ENCODE results near the gene CALCB. TPM values are rescaled to one million over a fixed set of nuclear protein-coding genes. Genes with fewer than 3 reads are reported as not detected.

The CALCB gene
- total RNA-seq, 2 donors from 2014 or later, result not detected

DNA sequence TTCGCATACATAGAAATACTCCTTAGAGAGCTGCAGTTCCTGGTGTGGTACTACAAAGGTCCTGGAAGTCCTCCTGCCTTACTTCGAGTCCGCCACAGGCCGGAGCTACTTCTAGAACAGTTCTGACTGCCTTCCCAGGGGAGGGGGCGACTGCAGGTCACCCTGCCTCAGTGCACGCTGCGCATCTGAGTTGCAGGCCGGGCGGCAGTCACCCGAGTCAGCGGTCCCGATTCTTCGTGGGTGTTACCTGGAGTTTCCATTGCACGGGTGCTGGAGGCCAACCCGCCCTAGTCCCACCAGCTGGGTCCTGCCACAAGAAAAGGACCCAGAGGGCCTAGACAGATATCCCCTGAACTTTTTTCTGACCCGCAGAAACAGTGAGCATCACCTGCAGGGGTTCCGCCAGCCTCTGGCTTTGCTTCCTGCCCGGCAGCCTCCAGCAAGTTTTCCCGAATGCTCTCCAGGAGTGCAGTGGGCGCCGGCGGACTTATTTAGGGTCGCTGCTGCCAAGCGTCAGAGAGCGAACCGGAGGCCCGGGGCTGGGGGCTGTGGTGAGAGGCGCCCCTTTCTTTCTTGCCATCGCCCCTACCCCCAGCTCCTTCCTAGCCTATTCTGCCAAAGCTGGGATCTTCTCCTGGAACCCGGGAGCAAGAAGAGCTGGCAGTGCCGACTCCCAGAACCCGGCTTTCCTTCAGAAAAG, 1.7 kb upstream of the CALCB start:
- Histone ChIP-seq H3K9me3 (peaks cover 0 to 7% of the 10 kb centered on the region in 2 donors), H3K27me3 (no peaks in the 10 kb centered on the region)

GRCh38 chr11:15072551-15073143, 746 bp upstream of the CALCB start:
- H3K27me3 ChIP-seq, result no peaks in the 10 kb centered on the region
- no peaks in the 10 kb centered on the region for H3K36me3 ChIP-seq
- H3K4me3 ChIP-seq, result no peak overlapping the region
- H3K27ac ChIP-seq, result no peak overlapping the region
- H3K9me3 ChIP-seq, result peaks cover 0 to 7% of the 10 kb centered on the region in 2 donors
- peaks cover 0 to 22% of the 10 kb centered on the region in 2 donors for H3K4me1 ChIP-seq
- no peak for DNase-seq (ENCODE audit: low spot score)
- TF ChIP-seq, protein P1, sequence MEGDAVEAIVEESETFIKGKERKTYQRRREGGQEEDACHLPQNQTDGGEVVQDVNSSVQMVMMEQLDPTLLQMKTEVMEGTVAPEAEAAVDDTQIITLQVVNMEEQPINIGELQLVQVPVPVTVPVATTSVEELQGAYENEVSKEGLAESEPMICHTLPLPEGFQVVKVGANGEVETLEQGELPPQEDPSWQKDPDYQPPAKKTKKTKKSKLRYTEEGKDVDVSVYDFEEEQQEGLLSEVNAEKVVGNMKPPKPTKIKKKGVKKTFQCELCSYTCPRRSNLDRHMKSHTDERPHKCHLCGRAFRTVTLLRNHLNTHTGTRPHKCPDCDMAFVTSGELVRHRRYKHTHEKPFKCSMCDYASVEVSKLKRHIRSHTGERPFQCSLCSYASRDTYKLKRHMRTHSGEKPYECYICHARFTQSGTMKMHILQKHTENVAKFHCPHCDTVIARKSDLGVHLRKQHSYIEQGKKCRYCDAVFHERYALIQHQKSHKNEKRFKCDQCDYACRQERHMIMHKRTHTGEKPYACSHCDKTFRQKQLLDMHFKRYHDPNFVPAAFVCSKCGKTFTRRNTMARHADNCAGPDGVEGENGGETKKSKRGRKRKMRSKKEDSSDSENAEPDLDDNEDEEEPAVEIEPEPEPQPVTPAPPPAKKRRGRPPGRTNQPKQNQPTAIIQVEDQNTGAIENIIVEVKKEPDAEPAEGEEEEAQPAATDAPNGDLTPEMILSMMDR (IDR thresholded peaks at IDR 0.05), result no peak

More for the DNA sequence above, 1.7 kb upstream of the CALCB start:
- peaks cover 0 to 22% of the 10 kb centered on the region in 2 donors for H3K4me1 ChIP-seq
- H3K36me3 ChIP-seq, result no peaks in the 10 kb centered on the region
- no peak overlapping the region for H3K27ac ChIP-seq
- TF ChIP-seq, protein P1 (IDR thresholded peaks at IDR 0.05), result no peak
- no peak for DNase-seq (ENCODE audit: low spot score)
- no peak overlapping the region for H3K4me3 ChIP-seq

DNA sequence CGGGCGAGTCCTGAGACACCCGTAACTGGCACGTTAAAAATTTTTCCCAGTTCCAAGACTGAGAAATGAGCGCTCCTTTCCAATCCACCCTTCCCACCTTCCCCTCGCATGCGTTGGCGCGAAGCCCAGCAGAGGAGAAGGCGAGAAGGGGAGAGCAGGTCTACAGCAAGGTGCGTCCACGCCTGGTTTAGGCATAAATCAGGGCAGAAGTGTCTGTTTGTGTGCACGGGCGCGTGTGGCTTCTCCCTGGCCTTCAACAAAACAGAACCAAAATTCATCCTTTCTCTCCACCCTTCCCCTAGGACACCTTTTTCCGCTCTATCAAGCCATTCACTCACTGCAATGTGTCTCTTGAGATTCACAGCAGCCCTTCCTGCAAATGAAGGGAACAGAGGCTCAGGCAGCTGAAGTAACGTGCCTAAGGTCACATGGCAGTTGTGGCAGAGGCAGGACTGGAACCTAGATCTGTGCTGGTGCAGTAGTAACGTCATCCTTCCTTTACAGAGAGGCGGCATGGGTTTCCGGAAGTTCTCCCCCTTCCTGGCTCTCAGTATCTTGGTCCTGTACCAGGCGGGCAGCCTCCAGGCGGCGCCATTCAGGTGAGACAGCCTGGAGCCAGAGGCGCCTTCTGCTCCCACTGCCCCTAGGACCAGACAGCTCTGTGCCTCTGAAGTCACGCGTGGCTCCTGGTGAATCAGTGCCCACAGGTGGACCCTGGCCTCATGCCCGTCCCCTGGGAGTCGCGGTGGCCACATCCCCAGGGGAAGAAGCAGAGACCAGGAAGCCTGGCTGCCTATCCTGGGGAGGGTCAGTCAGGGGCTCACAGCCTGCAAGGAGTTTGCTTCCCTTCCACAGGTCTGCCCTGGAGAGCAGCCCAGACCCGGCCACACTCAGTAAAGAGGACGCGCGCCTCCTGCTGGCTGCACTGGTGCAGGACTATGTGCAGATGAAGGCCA, 1.1 kb downstream of the CALCB start:
- no peaks in the 10 kb centered on the region for H3K36me3 ChIP-seq
- TF ChIP-seq, protein P1 (IDR thresholded peaks at IDR 0.05), result peak; percentile 70 to 82
- H3K4me1 ChIP-seq, result peaks cover 0 to 22% of the 10 kb centered on the region in 2 donors
- peak overlapping the region; percentile 17 to 45 for H3K4me3 ChIP-seq
- H3K9me3 ChIP-seq, result peaks cover 0 to 6% of the 10 kb centered on the region in 2 donors
- peak; percentile 82 for DNase-seq (ENCODE audit: low spot score)
- no peak overlapping the region for H3K27ac ChIP-seq
- H3K27me3 ChIP-seq, result no peaks in the 10 kb centered on the region

- no peaks in the 10 kb centered on the region for H3K9me3 ChIP-seq
- DNase-seq (ENCODE audit: low spot score), result no peak
- H3K4me3 ChIP-seq, result no peak overlapping the region
- no peaks in the 10 kb centered on the region for H3K36me3 ChIP-seq
- TF ChIP-seq, protein P1 (IDR thresholded peaks at IDR 0.05), result peak in 1 of 2 donors; percentile 14
- no peaks in the 10 kb centered on the region for H3K27me3 ChIP-seq
- H3K27ac ChIP-seq, result no peak overlapping the region
- peaks cover 0 to 22% of the 10 kb centered on the region in 2 donors for H3K4me1 ChIP-seq
Measured at GRCh38 chr11:15075162-15075526, 1.8 kb downstream of the CALCB start.

GRCh38 chr11:15091175-15091574, 17.8 kb downstream of the CALCB start:
- Histone ChIP-seq H3K36me3 (no peaks in the 10 kb centered on the region), H3K27me3 (no peaks in the 10 kb centered on the region), H3K27ac (no peak overlapping the region), H3K9me3 (peaks cover 0 to 9% of the 10 kb centered on the region in 2 donors), H3K4me1 (no peaks in the 10 kb centered on the region), H3K4me3 (no peak overlapping the region)
- no peak for DNase-seq (ENCODE audit: low spot score)
- TF ChIP-seq, protein P1 (IDR thresholded peaks at IDR 0.05), result no peak

All from right atrium auricular region (tissue), 2 donors.